Fibroblast of pulmonary artery (primary cell): ENCODE data around the gene HDAC4.

Experiments
- DNase-seq: peaks from one replicate; pipeline ENCODE4 v3.0.0-alpha.2; 2010; ENCODE audit warnings: low read depth
- H3K4me3 ChIP-seq: replicated peaks from 2 replicates; pipeline ENCODE4 v1.5.1; 2011; ENCODE audit warnings: low read depth, mild to moderate bottlenecking, control low read depth, low read length, moderate library complexity
- CTCF ChIP-seq: IDR thresholded peaks from 2 replicates; pipeline ENCODE4 v1.5.1; 2011; ENCODE audit warnings: mild to moderate bottlenecking, control low read depth, low read length, inconsistent platforms; ENCODE audit errors: missing control alignments

Gene HDAC4

DNA sequence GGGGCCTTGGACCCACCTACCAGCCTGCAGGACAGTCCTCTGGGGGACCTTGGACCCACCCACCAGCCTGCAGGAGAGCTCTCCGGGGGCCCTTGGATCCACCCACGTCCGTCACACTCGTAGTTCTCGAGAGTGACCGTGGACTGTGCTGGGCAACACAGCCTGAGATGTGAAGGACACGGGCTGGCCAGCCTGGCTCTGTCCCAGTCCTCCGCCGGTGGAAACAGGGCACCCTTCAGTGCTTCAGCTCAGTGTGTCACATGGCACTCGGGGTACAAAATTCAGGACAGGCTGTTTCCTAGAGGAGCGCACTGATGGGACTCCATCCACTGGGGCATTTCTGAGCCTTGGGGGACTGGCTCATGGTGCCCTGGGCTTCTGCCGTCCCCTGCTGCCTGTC is 341.0 kb downstream of the HDAC4 start:
- DNase-seq = no peak
- H3K4me3 ChIP-seq = no peak overlapping the region
- TF ChIP-seq CTCF = no peak

GRCh38 chr2:239058766-239059165 is 342.1 kb downstream of the HDAC4 start:
- TF ChIP-seq CTCF = no peak
- no peak overlapping the region for H3K4me3 ChIP-seq
- DNase-seq = no peak

DNA sequence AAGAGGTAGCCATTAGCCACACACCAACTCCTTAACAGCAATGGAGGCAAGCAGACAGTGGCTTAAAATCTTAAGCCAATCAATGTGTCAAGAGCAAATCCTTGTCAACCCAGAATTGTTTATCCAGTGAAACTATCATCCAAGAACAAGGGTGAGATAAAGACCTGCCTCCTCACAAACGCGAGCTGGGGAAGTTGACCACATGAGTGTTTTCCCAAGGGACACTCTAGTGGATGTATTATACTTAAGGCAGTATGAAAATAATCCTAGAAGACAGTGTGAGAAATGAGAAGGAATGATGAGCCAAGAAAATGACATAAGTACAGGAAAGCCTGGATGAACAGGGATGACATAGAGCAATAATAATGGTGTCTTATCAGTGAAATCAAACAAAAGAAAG is 343.3 kb downstream of the HDAC4 start:
- peak; percentile 46 for DNase-seq
- no peak overlapping the region for H3K4me3 ChIP-seq
- no peak for TF ChIP-seq CTCF

GRCh38 chr2:239056611-239057010 is 344.2 kb downstream of the HDAC4 start:
- no peak overlapping the region for H3K4me3 ChIP-seq
- TF ChIP-seq CTCF = no peak
- DNase-seq = no peak

GRCh38 chr2:239055756-239056493 is 344.9 kb downstream of the HDAC4 start:
- no peak overlapping the region for H3K4me3 ChIP-seq
- no peak for TF ChIP-seq CTCF
- peak; percentile 4 for DNase-seq

DNA sequence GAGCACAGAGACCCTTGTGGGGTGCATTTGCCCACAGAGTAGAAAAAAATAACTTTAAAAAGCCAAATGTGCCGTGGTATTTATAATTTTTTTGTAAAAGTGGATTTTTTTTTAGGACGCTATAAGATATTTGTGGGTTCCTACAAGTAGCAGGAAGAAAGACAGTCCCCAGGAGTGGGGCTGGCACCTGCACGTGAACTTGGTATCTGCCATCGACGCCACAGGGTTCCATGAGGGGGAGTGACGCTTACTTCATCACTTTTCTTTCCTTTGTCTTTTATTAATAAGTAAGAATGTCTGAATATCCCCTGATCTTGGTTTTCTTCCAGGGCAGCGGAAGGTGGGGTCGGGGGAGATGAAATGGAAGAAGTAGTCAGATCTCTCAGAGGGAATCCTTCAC is 345.9 kb downstream of the HDAC4 start:
- no peak for DNase-seq
- no peak overlapping the region for H3K4me3 ChIP-seq
- TF ChIP-seq CTCF = no peak
